Mesenteric fat pad (tissue), 1 donor: Measurements from ENCODE around the gene KIF2A. TPM values are rescaled to one million over a fixed set of nuclear protein-coding genes. Genes with fewer than 3 reads are reported as not detected.
A peak's percentile ranks its signal among the peaks of the same experiment; 100 is the strongest.

Source experiments
- DNase-seq: peaks from one replicate; pipeline ENCODE4 v3.0.0-alpha.2; 2020; ENCODE audit warnings: low spot score
- long read RNA-seq: library from polyadenylated mRNA; unstranded; transcript quantifications from one replicate; pipeline ENCODE4 v2.0.0, GENCODE V29; 2020
- total RNA-seq: library from RNA; stranded (reverse); fragmentation: NEBNext Ultra II Directional; extraction: Animal tissue kit (Norgen Biotek cat#: 25700); gene quantifications from one replicate; pipeline ENCODE4 v1.2.1, GENCODE V29; 2021
- donor health status: DM: yes; HTN: yes; CAD: no.

The KIF2A gene
- total RNA-seq, result 30.6 TPM
- long read RNA-seq, partial matches to known transcripts, result 2 of 14 reads
- long read RNA-seq, other reads (novel, unspliced or antisense), result 11 of 14 reads

DNA sequence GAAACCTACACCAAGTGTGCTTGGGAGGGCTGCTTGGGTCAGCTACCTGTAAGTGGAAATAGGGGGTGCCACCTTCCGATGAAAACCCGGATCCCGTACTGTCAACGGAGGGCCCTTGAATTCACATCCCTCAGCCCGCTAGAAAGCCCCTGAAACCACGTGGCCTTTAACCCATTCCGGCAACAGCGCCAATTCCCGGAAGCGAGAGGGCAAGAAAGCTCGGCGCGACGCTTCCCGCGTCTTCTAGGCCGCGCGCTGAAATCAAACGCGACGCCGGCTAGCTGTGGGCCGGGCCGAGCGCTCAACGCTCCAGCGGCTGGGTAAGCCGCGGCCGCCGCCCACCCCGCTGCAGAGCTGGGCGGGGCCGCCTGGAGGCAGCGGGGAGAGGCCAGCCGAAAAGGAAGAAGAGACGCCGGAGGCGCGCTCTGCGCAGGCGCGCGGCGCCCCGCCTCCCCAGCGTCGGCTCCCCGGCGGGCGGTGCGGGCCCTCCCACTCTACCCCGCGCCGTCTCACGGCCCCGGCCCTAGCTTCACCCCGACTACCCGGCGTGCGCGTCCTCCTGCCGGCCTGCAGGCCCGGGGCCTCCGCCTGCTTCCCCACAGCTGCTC lies at the start of gene KIF2A:
Gene KIF2A, plus strand, starts transcription at position 492 of the 608 bp plus-strand sequence. CDS start 267 bp downstream, outside the sequence.
- peak; percentile 96 for DNase-seq

GRCh38 chr5:62257020-62257367 lies 49.0 kb upstream of the KIF2A start:
- DNase-seq, result no peak

GRCh38 chr5:62258654-62259053 lies 47.4 kb upstream of the KIF2A start:
- no peak for DNase-seq

DNA sequence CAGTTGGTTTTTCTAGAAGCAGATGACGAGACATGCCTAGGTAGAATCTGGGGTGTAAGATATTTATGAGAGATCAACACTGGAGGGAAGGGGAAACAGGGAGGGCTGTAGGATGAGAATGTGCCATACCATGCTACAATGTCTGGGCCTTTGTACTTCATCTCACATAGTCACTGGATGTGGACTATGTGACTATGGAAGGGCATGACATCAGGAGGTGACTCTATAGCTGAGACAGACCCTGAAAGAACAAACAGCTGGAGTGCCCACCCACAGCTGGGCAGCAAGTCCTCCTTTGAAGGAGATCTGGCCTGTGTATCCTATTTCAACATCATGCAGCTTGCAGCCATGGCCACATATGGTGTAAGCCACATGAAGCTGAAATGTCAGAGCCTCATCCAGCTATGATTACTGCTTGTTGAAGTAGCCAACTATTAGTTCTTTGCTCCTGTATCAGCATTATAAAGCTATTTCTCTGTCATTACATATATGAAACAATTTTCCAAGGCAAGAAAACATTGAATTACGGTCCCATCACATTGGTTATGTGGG lies 46.2 kb upstream of the KIF2A start:
- no peak for DNase-seq

GRCh38 chr5:62260513-62260912 lies 45.5 kb upstream of the KIF2A start:
- DNase-seq, result no peak

DNA sequence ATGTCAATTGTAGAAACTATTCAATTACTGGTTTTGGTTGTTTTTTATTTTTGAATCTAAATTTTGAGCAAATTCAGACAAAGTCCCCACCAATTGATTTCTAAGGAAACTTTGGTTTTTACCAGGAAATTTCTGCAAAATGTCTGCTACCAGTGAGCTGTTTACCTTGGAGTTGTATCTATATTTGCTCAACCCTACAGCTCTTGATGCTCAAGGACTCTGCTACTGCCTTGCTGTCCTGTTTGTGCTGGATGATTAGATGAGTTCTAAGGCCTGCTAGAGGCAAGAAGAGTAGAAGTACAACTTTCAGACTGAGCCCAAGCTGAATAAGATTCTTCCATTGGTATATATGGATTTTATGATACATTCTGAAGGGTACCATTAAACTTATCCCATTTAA lies 42.6 kb upstream of the KIF2A start:
- no peak for DNase-seq

DNA sequence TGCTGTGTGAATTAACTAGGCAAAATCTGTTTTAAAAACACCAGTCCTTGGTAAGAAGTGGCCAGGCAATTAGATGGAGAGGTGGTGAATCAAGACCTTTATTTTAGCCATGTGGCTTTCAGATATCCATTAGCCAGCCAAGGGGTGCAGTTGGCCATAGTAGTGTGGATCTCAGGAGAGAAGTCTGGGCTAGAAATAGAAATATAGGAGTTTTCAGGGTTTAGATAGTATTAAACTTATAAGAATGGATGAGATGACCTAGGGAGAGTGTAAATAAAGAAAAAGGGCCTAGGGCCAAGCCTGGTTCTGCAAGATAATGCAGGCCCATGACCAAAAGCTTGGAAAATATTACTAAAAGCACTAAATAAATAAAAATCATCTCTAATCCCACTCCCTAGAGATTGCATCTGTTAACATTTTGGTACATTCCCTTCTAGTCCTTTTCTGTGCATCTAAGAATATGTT lies 40.3 kb upstream of the KIF2A start:
- DNase-seq, result no peak

DNA sequence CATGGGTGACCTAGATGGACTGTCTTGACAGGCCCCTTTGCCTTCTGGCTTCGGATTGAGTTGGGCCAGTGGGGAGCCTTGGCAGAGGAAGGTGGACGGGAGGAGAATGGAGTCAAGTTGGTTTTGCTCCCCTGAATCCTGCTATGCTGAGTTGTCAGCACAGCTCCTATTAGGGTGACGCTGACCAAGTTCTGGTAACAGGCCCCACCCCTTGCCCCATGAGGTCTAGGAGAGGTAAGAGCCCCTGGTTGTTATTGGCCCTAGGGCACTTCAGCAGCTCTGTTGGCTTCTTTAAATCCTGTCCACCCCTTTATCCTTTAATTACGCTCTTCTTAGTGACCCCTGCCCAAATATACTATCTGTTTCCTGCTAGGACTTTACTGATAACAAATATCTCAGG lies 39.4 kb upstream of the KIF2A start:
- DNase-seq, result no peak

DNA sequence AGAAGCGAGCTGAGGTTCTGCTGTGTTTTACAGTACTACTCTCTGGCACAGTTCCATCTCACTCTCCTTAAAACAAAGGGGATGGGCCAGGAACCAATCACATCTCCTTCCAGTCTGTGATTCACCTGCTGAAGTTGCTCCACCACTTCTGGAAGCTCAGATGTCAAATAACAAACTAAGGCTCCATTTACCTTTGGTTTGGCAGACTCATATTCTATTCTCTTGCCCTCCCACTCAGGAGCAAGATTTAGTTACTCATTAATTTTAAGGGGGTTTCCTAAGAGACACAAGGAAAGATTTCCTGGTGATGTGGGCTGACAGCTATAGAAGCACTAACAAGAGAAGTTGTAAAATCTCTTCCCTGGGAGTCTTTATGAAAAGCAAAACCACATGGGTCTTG lies 37.8 kb upstream of the KIF2A start:
- no peak for DNase-seq

DNA sequence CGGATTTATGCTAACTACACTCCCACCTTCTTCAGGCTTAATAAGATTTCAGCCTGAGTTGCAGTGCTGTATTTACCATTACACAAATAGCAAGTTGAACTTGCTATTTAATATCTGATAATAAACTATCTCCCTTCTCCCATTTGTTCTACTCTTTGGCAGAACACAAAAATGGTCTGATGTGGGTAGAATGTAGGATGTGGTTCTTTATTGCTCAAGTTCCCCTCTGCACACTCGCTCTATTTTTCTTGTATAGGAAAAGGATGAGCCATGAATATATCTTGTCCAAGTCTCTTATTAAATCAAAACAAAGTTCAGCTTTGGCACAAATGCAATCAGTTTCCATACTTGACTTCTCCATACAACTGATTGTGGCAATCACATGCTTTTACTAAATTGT lies 37.2 kb upstream of the KIF2A start:
- DNase-seq, result no peak

- no peak for DNase-seq
These were observed 34.6 kb upstream of the KIF2A start for GRCh38 chr5:62271370-62271769.

DNA sequence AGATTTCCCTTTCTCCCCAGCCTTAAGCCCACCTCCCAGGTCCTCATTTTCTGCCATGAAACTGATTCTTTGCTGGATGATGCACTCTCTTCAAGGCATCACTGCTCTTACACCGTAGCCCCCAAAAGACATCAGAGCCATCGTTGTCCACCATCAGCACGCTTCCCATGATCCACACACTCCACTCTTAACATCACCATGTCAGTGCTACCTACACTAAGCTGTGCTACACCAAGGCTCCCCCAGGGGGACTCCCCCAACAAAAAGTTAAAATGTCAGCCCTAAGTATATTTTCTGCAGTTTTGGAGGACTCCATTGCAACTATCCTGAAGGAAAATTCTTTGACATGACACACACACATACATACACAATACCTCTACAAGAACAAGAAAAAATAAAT lies 34.1 kb upstream of the KIF2A start:
- no peak for DNase-seq

- no peak for DNase-seq
These were observed 32.3 kb upstream of the KIF2A start for GRCh38 chr5:62273687-62274086.

- DNase-seq, result no peak
These were observed 30.4 kb upstream of the KIF2A start for GRCh38 chr5:62275581-62275980.

GRCh38 chr5:62281411-62281810 lies 24.6 kb upstream of the KIF2A start:
- DNase-seq, result no peak

DNA sequence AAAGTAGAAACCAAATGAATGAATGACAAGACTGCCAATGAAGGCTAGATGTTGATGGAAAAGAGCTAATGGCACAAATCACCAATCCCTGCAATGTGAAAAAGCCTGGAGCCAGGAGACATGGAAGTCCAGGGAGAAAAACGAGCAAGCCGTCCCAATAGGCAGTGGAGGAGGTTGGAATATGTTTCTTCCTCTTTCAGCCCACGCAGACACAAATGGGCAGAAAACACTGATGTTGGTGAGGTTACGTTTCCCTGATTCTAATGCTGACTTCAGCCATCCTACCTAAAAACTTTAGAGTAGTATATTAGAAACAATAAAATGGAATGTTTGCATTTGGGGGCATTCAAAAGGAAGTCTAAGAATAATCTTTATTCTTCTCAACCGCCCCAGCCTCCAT lies 23.9 kb upstream of the KIF2A start:
- DNase-seq, result no peak

DNA sequence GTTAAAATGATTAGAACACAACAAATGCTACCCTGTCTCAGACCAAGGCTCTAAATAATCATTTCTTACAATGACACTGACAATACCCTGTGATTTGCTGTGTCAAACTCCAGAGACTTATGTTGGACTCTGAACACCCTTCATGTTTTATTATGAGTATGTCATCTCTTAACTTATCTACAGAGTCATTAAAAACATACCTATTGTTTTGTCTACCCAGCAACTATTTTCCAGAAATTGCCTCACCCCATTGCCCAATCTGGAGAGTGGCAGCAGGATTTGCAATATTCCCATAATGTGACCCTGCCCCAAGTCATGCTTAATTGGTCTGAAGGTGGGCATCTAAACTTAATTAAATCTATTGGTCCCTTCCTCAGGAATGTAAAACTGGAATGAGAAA lies 23.0 kb upstream of the KIF2A start:
- DNase-seq, result no peak

GRCh38 chr5:62283861-62284260 lies 22.1 kb upstream of the KIF2A start:
- DNase-seq, result no peak

- DNase-seq, result no peak
These were observed 20.8 kb upstream of the KIF2A start for GRCh38 chr5:62284946-62285891.

DNA sequence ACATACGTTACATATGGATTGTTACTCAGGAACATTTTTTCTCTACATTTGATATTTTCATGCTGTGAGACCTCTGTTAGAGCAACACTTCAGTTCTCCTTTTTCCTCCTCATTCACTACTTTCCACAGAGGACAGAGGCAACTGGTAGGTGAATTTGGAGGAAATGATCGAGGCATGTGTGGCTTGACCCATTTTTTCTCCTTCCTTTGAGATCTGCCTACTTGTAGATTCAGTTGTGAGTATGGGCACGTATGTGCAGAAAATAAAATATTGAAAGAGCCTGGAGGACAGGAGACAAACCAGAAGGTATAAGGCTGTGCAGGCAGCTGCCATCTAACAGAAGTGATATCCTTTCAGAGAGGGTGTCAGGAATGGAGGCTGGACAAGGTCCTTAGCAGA lies 19.2 kb upstream of the KIF2A start:
- no peak for DNase-seq

- no peak for DNase-seq
These were observed 18.8 kb upstream of the KIF2A start for GRCh38 chr5:62287237-62287636.

- no peak for DNase-seq
These were observed 17.9 kb upstream of the KIF2A start for GRCh38 chr5:62288118-62288517.
